ENCODE measurements around the gene LRRC1.
A peak's percentile ranks its signal among the peaks of the same experiment; 100 is the strongest.
"Not testable (repeated sequence)": the region's sequence is repeated elsewhere in the genome, so short reads cannot be mapped to it uniquely, and the experiment has no call there.

Gene LRRC1

DNA sequence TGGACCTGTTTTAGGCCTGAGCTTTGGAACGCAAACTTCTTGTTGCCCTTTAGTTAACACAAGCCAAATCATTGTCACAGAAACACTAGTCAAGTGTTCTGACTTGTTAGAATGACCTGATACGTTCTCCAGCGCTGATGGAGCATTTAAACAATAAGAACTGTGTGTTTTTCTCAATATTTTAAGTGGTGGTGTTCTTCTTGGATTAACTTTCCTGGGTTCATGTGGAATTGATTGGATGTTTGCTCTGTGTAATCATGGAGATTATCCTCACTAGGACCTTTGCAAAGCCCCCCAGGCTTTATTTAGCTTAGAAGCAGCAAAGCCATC, 1.6 kb downstream of the LRRC1 start:
- Histone ChIP-seq H3K36me3 (replicated peaks) (no peaks in the 10 kb centered on the region), H3K27me3 (ENCODE audit: low read depth) (no peaks in the 10 kb centered on the region), H3K9me3 (no peaks in the 10 kb centered on the region), H3K4me1 (peaks cover 40% of the 10 kb centered on the region), H3K4me3 (peak overlapping the region; percentile 70)
- peak; percentile 49 to 65 for DNase-seq (ENCODE audit: low spot score in 2 of 2)
- in situ Hi-C loops (cut with MboI; ENCODE audit: low sequenced_read_pairs): loop anchor here (5.0 kb wide), 1 partner anchor 161 kb away; no protein-coding TSS in a partner anchor

- H3K4me1 ChIP-seq: peaks cover 44% of the 10 kb centered on the region
- in situ Hi-C loops (cut with MboI; ENCODE audit: low sequenced_read_pairs): loop anchor here (5.0 kb wide), 1 partner anchor 161 kb away; no protein-coding TSS in a partner anchor
- H3K36me3 ChIP-seq (replicated peaks): no peaks in the 10 kb centered on the region
- H3K27me3 ChIP-seq (ENCODE audit: low read depth): no peaks in the 10 kb centered on the region
- peak overlapping the region; percentile 70 for H3K4me3 ChIP-seq
- DNase-seq (ENCODE audit: low spot score in 2 of 2): no peak
- no peaks in the 10 kb centered on the region for H3K9me3 ChIP-seq
These were observed 2.0 kb downstream of the LRRC1 start for GRCh38 chr6:53796791-53797190.

DNA sequence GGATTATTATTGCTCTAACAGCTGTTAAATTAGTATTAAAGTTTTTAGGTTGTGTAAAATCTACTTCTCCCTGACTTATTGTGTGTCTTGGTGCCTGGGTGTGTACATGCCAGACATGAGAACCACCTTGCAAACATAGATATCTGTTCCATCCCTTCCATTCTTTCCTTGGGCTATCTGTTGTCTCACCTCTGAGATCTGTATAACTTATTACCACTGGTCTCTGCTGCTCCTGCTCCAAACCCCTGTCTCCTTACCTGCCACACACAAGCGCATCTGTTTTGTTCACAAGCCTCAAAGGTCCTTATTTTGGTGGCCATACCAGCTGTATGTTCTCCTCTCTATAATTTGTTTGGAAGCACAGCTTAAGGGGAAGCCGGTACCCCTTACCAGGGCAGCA, 2.5 kb downstream of the LRRC1 start:
- Histone ChIP-seq H3K4me1 (peaks cover 43% of the 10 kb centered on the region), H3K27me3 (ENCODE audit: low read depth) (no peaks in the 10 kb centered on the region), H3K9me3 (no peaks in the 10 kb centered on the region), H3K36me3 (replicated peaks) (no peaks in the 10 kb centered on the region), H3K4me3 (peak overlapping the region; percentile 70)
- in situ Hi-C loops (cut with MboI; ENCODE audit: low sequenced_read_pairs): loop anchor here (5.0 kb wide), 1 partner anchor 160 kb away; no protein-coding TSS in a partner anchor
- DNase-seq (ENCODE audit: low spot score in 2 of 2): no peak

DNA sequence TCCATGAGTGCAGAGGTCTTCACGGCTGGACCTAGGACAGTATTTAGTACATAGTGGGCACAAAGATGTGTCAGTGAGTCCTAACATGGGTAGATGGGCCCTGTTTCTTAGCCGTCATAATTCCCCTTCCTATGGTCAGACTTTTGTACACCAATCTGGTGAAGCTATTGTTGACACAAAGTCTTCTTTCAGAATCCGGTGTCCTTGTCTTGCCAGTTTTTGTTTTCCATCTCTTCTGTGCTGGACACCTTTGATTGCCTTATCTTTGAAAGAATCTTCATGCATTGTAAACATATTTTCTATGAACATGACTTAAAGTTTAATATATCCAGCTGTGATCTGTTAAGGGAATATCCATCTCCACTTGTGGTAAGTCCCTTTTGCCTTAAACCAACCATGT, 4.5 kb downstream of the LRRC1 start:
- H3K9me3 ChIP-seq: no peaks in the 10 kb centered on the region
- no peak for DNase-seq (ENCODE audit: low spot score in 2 of 2)
- H3K27me3 ChIP-seq (ENCODE audit: low read depth): no peaks in the 10 kb centered on the region
- H3K4me1 ChIP-seq: peaks cover 35% of the 10 kb centered on the region
- in situ Hi-C loops (cut with MboI; ENCODE audit: low sequenced_read_pairs): loop anchor here (5.0 kb wide), 1 partner anchor 158 kb away; no protein-coding TSS in a partner anchor
- no peak overlapping the region for H3K4me3 ChIP-seq
- H3K36me3 ChIP-seq (replicated peaks): no peaks in the 10 kb centered on the region

DNA sequence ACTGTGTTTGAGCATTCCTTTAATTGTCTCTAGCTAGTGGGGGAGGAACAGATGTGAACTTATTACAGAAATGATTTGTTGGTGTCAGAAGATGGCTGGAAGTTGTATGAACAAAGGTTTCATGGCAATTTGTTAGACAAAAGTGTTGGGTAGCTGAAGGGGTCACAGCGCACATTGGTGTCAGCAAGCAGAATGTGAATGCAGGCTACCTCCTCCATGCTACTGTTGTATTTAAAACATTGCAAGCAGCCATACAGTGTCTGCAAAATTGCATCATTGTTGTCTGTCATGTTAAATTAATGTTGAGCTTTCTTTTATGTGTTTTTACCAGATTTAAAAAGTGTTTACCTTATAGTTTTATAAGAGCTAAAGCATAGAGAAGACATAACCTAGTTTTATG, 6.2 kb downstream of the LRRC1 start:
- H3K27me3 ChIP-seq (ENCODE audit: low read depth): no peaks in the 10 kb centered on the region
- in situ Hi-C loops (cut with MboI; ENCODE audit: low sequenced_read_pairs): no loop called here
- no peaks in the 10 kb centered on the region for H3K9me3 ChIP-seq
- DNase-seq (ENCODE audit: low spot score in 2 of 2): peak; percentile 50 to 52
- peaks cover 38% of the 10 kb centered on the region for H3K4me1 ChIP-seq
- 0 out of 2 replicates have a peak, but pooled peaks cover 3% of the 10 kb centered on the region for H3K36me3 ChIP-seq (replicated peaks)
- H3K4me3 ChIP-seq: no peak overlapping the region

DNA sequence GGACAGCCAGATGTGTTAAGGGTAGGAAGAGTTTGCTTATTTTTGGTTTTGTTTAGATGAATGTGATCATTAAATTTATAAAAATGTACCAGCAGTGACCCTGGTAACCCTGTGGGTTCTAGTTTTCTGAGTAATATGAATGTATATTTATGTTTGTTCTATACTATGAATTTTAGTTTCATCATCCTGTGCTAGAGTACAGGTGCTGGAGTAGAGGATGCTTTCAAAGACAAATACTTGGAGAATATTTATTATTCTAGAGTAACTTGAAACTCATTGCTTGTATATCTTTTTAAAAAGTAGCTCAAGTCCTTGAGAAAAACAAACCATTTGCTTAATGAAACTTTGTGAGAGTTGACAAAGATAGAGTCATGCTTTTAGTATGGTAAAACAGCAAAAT, 7.8 kb downstream of the LRRC1 start:
- Histone ChIP-seq H3K4me1 (peaks cover 33% of the 10 kb centered on the region), H3K36me3 (replicated peaks) (0 out of 2 replicates have a peak, but pooled peaks cover 3% of the 10 kb centered on the region), H3K4me3 (no peak overlapping the region), H3K27me3 (ENCODE audit: low read depth) (no peaks in the 10 kb centered on the region), H3K9me3 (no peaks in the 10 kb centered on the region)
- in situ Hi-C loops (cut with MboI; ENCODE audit: low sequenced_read_pairs): no loop called here
- no peak for DNase-seq (ENCODE audit: low spot score in 2 of 2)

- no peak overlapping the region for H3K4me3 ChIP-seq
- peaks cover 36% of the 10 kb centered on the region for H3K4me1 ChIP-seq
- DNase-seq (ENCODE audit: low spot score in 2 of 2): no peak
- no peaks in the 10 kb centered on the region for H3K27me3 ChIP-seq (ENCODE audit: low read depth)
- H3K9me3 ChIP-seq: no peaks in the 10 kb centered on the region
- in situ Hi-C loops (cut with MboI; ENCODE audit: low sequenced_read_pairs): no loop called here
- 0 out of 2 replicates have a peak, but pooled peaks cover 3% of the 10 kb centered on the region for H3K36me3 ChIP-seq (replicated peaks)
These were observed 8.5 kb downstream of the LRRC1 start for GRCh38 chr6:53803081-53803860.

- H3K27me3 ChIP-seq (ENCODE audit: low read depth): no peaks in the 10 kb centered on the region
- in situ Hi-C loops (cut with MboI; ENCODE audit: low sequenced_read_pairs): no loop called here
- no peak overlapping the region for H3K4me3 ChIP-seq
- peaks cover 3% of the 10 kb centered on the region; the same call in 1 of the 2 replicates for H3K36me3 ChIP-seq (replicated peaks)
- no peaks in the 10 kb centered on the region for H3K9me3 ChIP-seq
- H3K4me1 ChIP-seq: peaks cover 25% of the 10 kb centered on the region
- no peak for DNase-seq (ENCODE audit: low spot score in 2 of 2)
These were observed 10.2 kb downstream of the LRRC1 start for GRCh38 chr6:53805016-53805415.

- H3K36me3 ChIP-seq (replicated peaks): peaks cover 3% of the 10 kb centered on the region; the same call in 1 of the 2 replicates
- no peak overlapping the region for H3K4me3 ChIP-seq
- peak in 1 of 2 experiments; percentile 45 for DNase-seq (ENCODE audit: low spot score in 2 of 2)
- no peaks in the 10 kb centered on the region for H3K27me3 ChIP-seq (ENCODE audit: low read depth)
- in situ Hi-C loops (cut with MboI; ENCODE audit: low sequenced_read_pairs): no loop called here
- H3K9me3 ChIP-seq: no peaks in the 10 kb centered on the region
- peaks cover 20% of the 10 kb centered on the region for H3K4me1 ChIP-seq
These were observed 10.9 kb downstream of the LRRC1 start for GRCh38 chr6:53805725-53806124.

DNA sequence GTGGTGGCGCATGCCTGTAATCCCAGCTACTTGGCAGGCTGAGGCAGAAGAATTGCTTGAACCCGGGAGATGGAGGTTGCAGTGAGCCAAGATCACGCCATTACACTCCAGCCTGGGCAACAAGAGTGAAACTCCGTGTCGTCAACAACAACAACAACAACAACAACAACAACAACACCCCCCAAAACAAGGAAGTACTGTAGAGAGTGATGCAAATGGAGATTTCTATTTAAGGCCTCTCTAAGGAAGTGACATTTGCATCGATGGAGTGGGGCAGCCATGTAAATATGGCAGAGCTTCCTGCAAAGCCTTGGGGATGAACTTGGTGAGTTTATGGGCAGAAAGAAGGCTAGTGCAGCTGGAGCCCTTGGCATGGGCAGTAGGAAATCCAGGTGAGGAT, 12.8 kb downstream of the LRRC1 start:
- H3K4me1 ChIP-seq; DNase-seq (ENCODE audit: low spot score in 2 of 2); H3K4me3 ChIP-seq; H3K9me3 ChIP-seq; in situ Hi-C loops (cut with MboI; ENCODE audit: low sequenced_read_pairs); H3K36me3 ChIP-seq (replicated peaks); H3K27me3 ChIP-seq (ENCODE audit: low read depth): not testable (repeated sequence)

- in situ Hi-C loops (cut with MboI; ENCODE audit: low sequenced_read_pairs): no loop called here
- H3K4me1 ChIP-seq: peaks cover 10% of the 10 kb centered on the region; the same call in 1 of the 2 replicates
- no peaks in the 10 kb centered on the region for H3K9me3 ChIP-seq
- no peak for DNase-seq (ENCODE audit: low spot score in 2 of 2)
- H3K4me3 ChIP-seq: no peak overlapping the region
- no peaks in the 10 kb centered on the region for H3K27me3 ChIP-seq (ENCODE audit: low read depth)
- peaks cover 3% of the 10 kb centered on the region; the same call in 1 of the 2 replicates for H3K36me3 ChIP-seq (replicated peaks)
These were observed 13.6 kb downstream of the LRRC1 start for GRCh38 chr6:53808302-53808881.

DNA sequence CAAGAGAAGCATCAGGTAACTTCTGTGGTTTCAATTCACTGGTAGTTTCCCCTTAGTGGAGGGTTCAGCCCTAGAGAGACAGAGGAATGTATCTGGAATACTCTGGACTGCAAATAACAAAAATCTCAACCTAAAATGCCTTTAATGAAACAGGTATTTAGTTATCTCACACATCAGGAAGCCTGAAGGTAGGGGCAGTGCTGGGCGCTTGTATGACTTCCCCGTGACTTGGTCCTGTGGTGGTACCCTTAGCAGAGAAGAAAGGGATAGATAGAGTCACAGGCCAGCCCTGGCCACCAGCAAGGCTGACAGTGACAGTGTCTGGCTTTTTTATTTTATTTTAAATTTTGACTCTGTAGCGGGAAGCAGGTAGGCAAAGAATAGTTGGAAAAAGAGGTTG, 14.9 kb downstream of the LRRC1 start:
- no peak overlapping the region for H3K4me3 ChIP-seq
- DNase-seq (ENCODE audit: low spot score in 2 of 2): no peak
- in situ Hi-C loops (cut with MboI; ENCODE audit: low sequenced_read_pairs): no loop called here
- H3K9me3 ChIP-seq: no peaks in the 10 kb centered on the region
- H3K36me3 ChIP-seq (replicated peaks): peaks cover 3% of the 10 kb centered on the region; the same call in 1 of the 2 replicates
- no peaks in the 10 kb centered on the region for H3K27me3 ChIP-seq (ENCODE audit: low read depth)
- H3K4me1 ChIP-seq: peaks cover 21% of the 10 kb centered on the region

DNA sequence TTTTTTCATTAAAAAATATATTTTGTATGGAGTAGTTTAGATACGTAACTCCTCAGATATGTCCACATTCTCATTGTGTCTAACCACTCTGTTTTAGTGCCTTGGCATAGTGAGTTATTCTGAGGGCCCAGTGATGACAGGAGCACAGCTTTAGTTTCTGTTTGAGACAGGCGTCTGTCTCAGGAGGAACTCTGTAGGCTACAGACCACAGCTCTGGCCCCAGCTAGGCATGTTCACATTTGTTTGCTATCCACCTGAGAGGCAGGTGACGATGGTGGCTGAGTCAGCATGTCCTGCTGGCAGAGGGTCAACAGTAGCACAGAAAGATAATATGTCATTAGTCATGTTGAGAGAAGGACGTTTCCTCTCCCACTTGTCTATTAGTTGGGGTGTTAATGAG, 16.3 kb downstream of the LRRC1 start:
- H3K27me3 ChIP-seq (ENCODE audit: low read depth): no peaks in the 10 kb centered on the region
- H3K36me3 ChIP-seq (replicated peaks): no peaks in the 10 kb centered on the region; the same call in 1 of the 2 replicates
- H3K9me3 ChIP-seq: no peaks in the 10 kb centered on the region
- in situ Hi-C loops (cut with MboI; ENCODE audit: low sequenced_read_pairs): no loop called here
- H3K4me1 ChIP-seq: peaks cover 30% of the 10 kb centered on the region
- no peak for DNase-seq (ENCODE audit: low spot score in 2 of 2)
- no peak overlapping the region for H3K4me3 ChIP-seq

- Histone ChIP-seq H3K9me3 (no peaks in the 10 kb centered on the region), H3K4me3 (no peak overlapping the region)
- DNase-seq (ENCODE audit: low spot score in 2 of 2): no peak
These were observed 16.9 kb downstream of the LRRC1 start for GRCh38 chr6:53811746-53812145.

More at GRCh38 chr6:53811746-53812145, 16.9 kb downstream of the LRRC1 start:
- Histone ChIP-seq H3K4me1 (peaks cover 28% of the 10 kb centered on the region), H3K27me3 (ENCODE audit: low read depth) (no peaks in the 10 kb centered on the region), H3K36me3 (replicated peaks) (no peaks in the 10 kb centered on the region; the same call in 1 of the 2 replicates)
- in situ Hi-C loops (cut with MboI; ENCODE audit: low sequenced_read_pairs): no loop called here

Data from HAP-1 (cell line).